B cell (primary cell): ENCODE results near the gene OR8U1. TPM values are rescaled to one million over a fixed set of nuclear protein-coding genes. Genes with fewer than 3 reads are reported as not detected.

ENCODE experiments used
- ATAC-seq: fragments of 200-7000 bp; cut with Tn5 transposase; one replicate; pipeline ENCODE4 v1.10.0; 2021; ENCODE audit warnings: low read depth, mild to moderate bottlenecking, moderate number of reproducible peaks, moderate library complexity
- CTCF ChIA-PET: fragments of 350-600 bp; sonication (Branson Sonifier 250); formaldehyde crosslinking; loops from one replicate; lab custom pipeline; 2021; ENCODE audit warnings: antibody characterized with exemption, inconsistent platforms; lab: Charles Lee
- POLR2A ChIA-PET: fragments of 350-600 bp; sonication (Branson Sonifier 250); formaldehyde crosslinking; loops from one replicate; lab custom pipeline; 2021; ENCODE audit warnings: antibody characterized with exemption; lab: Charles Lee
- DNase-seq: peaks from one replicate; pipeline ENCODE4 v3.0.0; 2013
- H2AFZ ChIP-seq: 2 replicates; pipeline ENCODE4 v1.6.1; 2012; ENCODE audit warnings: mild to moderate bottlenecking, low read depth, low read length; ENCODE audit not compliant: insufficient read depth, poor library complexity, severe bottlenecking
- H3K27ac ChIP-seq, 2 donors: 1 replicate in 1 of 2; 2 replicates in 1 of 2; pipeline ENCODE4 v1.5.1; 2012 to 2013; ENCODE audit warnings: low read length in 2 of 2, mild to moderate bottlenecking in 2 of 2, moderate library complexity in 1 of 2
- H3K27me3 ChIP-seq, 4 experiments: fragments of 200-600 bp in 1 of 4; sonication (generic) in 1 of 4; replicated peaks in 1 of 4; 1 replicate in 2 of 4; 2 replicates in 2 of 4; pipeline versions ENCODE4 v1.6.1 to v1.7.0; 2013 to 2016; ENCODE audit warnings: low read length in 3 of 4, mild to moderate bottlenecking in 2 of 4, mixed read lengths in 1 of 4, moderate library complexity in 1 of 4; ENCODE audit not compliant: insufficient read depth in 4 of 4, control insufficient read depth in 3 of 4; ENCODE audit errors: control extremely low read depth in 1 of 4
- H3K36me3 ChIP-seq, 2 experiments: replicated peaks in 1 of 2; 1 replicate in 1 of 2; 2 replicates in 1 of 2; pipeline versions ENCODE4 v1.6.1 to v1.7.1; 2013; ENCODE audit warnings: low read length in 1 of 2; ENCODE audit not compliant: insufficient read depth in 2 of 2, control insufficient read depth in 1 of 2; ENCODE audit errors: control extremely low read depth in 1 of 2, extremely low read depth in 1 of 2
- H3K4me1 ChIP-seq, 2 donors: fragments of 200-600 bp in 1 of 2; sonication (generic) in 1 of 2; 1 replicate in 1 of 2; 2 replicates in 1 of 2; pipeline versions ENCODE4 v1.5.1 to v1.6.1; 2013 to 2017; ENCODE audit warnings: low read length in 2 of 2; ENCODE audit not compliant: control insufficient read depth in 2 of 2, insufficient read depth in 2 of 2
- H3K4me2 ChIP-seq: replicated peaks from 2 replicates; pipeline ENCODE3; 2012; ENCODE audit warnings: mild to moderate bottlenecking, low read depth, low read length; ENCODE audit not compliant: poor library complexity, severe bottlenecking
- H3K4me3 ChIP-seq, 5 experiments: fragments of 200-600 bp in 1 of 5; sonication (generic) in 1 of 5; 1 replicate in 3 of 5; 2 replicates in 2 of 5; pipeline versions ENCODE4 v1.5.1 to v1.7.0; 2011 to 2016; ENCODE audit warnings: low read length in 4 of 5, mild to moderate bottlenecking in 4 of 5, low read depth in 2 of 5, control low read depth in 1 of 5, moderate library complexity in 1 of 5; ENCODE audit not compliant: insufficient read depth in 1 of 5; ENCODE audit errors: control extremely low read depth in 1 of 5, extremely low read depth in 1 of 5
- H3K79me2 ChIP-seq: fragments of 200-600 bp; sonication (generic); one replicate; pipeline ENCODE4 v1.6.0; 2016; ENCODE audit warnings: low read length; ENCODE audit not compliant: control insufficient read depth, insufficient read depth
- H3K9ac ChIP-seq: fragments of 200-600 bp; sonication (generic); 2 replicates; pipeline ENCODE4 v1.6.1; 2017; ENCODE audit warnings: mild to moderate bottlenecking, low read length, moderate library complexity
- H3K9me3 ChIP-seq, 3 donors: one replicate each; pipeline versions ENCODE4 v1.6.1 to v1.7.1; 2013; ENCODE audit warnings: low read length in 2 of 3; ENCODE audit not compliant: control insufficient read depth in 2 of 3, insufficient read depth in 1 of 3; ENCODE audit errors: control extremely low read depth in 1 of 3
- H4K20me1 ChIP-seq: 2 replicates; pipeline ENCODE4 v1.6.0; 2012; ENCODE audit warnings: mild to moderate bottlenecking, low read length; ENCODE audit not compliant: insufficient read depth, control insufficient read depth, poor library complexity, severe bottlenecking
- H3K27ac Mint-ChIP-seq: one replicate; pipeline ENCODE4 v1.8.0; 2021; ENCODE audit warnings: mixed read lengths
- H3K27me3 Mint-ChIP-seq: one replicate; pipeline ENCODE4 v1.8.0; 2021; ENCODE audit warnings: mixed read lengths
- H3K4me1 Mint-ChIP-seq: one replicate; pipeline ENCODE4 v1.8.0; 2021; ENCODE audit warnings: mixed read lengths
- H3K4me3 Mint-ChIP-seq: one replicate; pipeline ENCODE4 v1.8.0; 2021; ENCODE audit warnings: mixed read lengths
- H3K9me3 Mint-ChIP-seq: one replicate; pipeline ENCODE4 v1.8.0; 2022; ENCODE audit warnings: mixed read lengths; ENCODE audit not compliant: insufficient read depth
- CTCF ChIP-seq: fragments of 200-600 bp; IDR thresholded peaks from one replicate; pipeline ENCODE4 v1.8.0; 2022; ENCODE audit warnings: antibody characterized with exemption, mild to moderate bottlenecking
- EZH2 ChIP-seq: IDR thresholded peaks from 2 replicates; pipeline ENCODE4 v1.6.1; 2012; ENCODE audit warnings: borderline replicate concordance, low read depth, mild to moderate bottlenecking, moderate library complexity, low read length; ENCODE audit not compliant: insufficient read depth, poor library complexity, severe bottlenecking
- WGBS: methylation state at CpG from one replicate; pipeline ENCODE4 v1.1.5; 2013; ENCODE audit warnings: missing lambda C conversion rate; ENCODE audit not compliant: insufficient coverage; 5-methylcytosine and 5-hydroxymethylcytosine counted together
- intact Hi-C: fragments of 100-400 bp; cut with micrococcal nuclease; formaldehyde crosslinking; loops from one replicate; pipeline ENCODE4 v1.10.0; 2022
- polyA plus RNA-seq: library from polyadenylated mRNA; depleted of rRNA; stranded (reverse); fragments of >200 nt; gene quantifications from 2 replicates; pipeline ENCODE4 v1.2.3, GENCODE V29; 2012
- total RNA-seq, 2 donors: library from RNA; stranded (reverse); fragments of 120-200 nt in 1 of 2; gene quantifications; 1 replicate in 1 of 2; 2 replicates in 1 of 2; pipeline versions ENCODE4 v1.2.3 to v1.2.4, GENCODE V29; 2013 to 2022

The OR8U1 gene
- total and polyA plus RNA-seq, 2 donors (not counting 1 experiment from before 2014, with no cell fraction given), result not detected

- H3K9ac ChIP-seq, result no peak overlapping the region
- H4K20me1 ChIP-seq, result no peaks in the 10 kb centered on the region
- Mint-ChIP-seq H3K9me3 (no peaks in the 10 kb centered on the region), H3K27me3 (no peaks in the 10 kb centered on the region), H3K4me1 (no peaks in the 10 kb centered on the region), H3K4me3 (no peak overlapping the region), H3K27ac (no peak overlapping the region)
- intact Hi-C loops, result no loop called here
- ChIA-PET POLR2A (no interaction called here), CTCF (no interaction called here)
- H3K27me3 ChIP-seq, result no peaks in the 10 kb centered on the region
- TF ChIP-seq CTCF, result no peak
- no peak for TF ChIP-seq EZH2
- no peaks in the 10 kb centered on the region for H3K36me3 ChIP-seq
- DNase-seq, result no peak
- no peak for ATAC-seq
- H3K4me1 ChIP-seq, result no peaks in the 10 kb centered on the region
- H3K9me3 ChIP-seq, result peaks cover 0 to 15% (median 2%) of the 10 kb centered on the region in 3 donors
- H3K79me2 ChIP-seq, result no peaks in the 10 kb centered on the region
- no peak overlapping the region for H3K27ac ChIP-seq
- no peak overlapping the region for H3K4me3 ChIP-seq
- no CpG with 5 or more reads among the region's 3 CpGs for WGBS
- no peak overlapping the region for H2AFZ ChIP-seq
- no peak overlapping the region for H3K4me2 ChIP-seq
Measured at GRCh38 chr11:56333156-56333555, 42.3 kb upstream of the OR8U1 start.

GRCh38 chr11:56340289-56340688 lies 35.1 kb upstream of the OR8U1 start:
- POLR2A ChIA-PET, result no interaction called here
- H3K4me2 ChIP-seq, result no peak overlapping the region
- intact Hi-C loops, result no loop called here
- H3K9me3 ChIP-seq, result peaks cover 0 to 5% (median 0%) of the 10 kb centered on the region in 3 donors
- no peak overlapping the region for H3K4me3 Mint-ChIP-seq
- H3K79me2 ChIP-seq, result no peaks in the 10 kb centered on the region
- H2AFZ ChIP-seq, result no peak overlapping the region
- H3K27ac Mint-ChIP-seq, result no peak overlapping the region
- H3K9ac ChIP-seq, result no peak overlapping the region
- no peaks in the 10 kb centered on the region for H3K27me3 Mint-ChIP-seq
- H3K4me1 ChIP-seq, result no peaks in the 10 kb centered on the region
- no peaks in the 10 kb centered on the region for H3K4me1 Mint-ChIP-seq
- DNase-seq (no peak), ATAC-seq (no peak)
- TF ChIP-seq EZH2 (no peak), CTCF (no peak)
- no peaks in the 10 kb centered on the region for H3K36me3 ChIP-seq
- CTCF ChIA-PET, result no interaction called here
- peaks cover 8% of the 10 kb centered on the region for H3K9me3 Mint-ChIP-seq
- H3K27ac ChIP-seq, result no peak overlapping the region
- no peaks in the 10 kb centered on the region for H4K20me1 ChIP-seq
- H3K4me3 ChIP-seq, result no peak overlapping the region
- H3K27me3 ChIP-seq, result no peaks in the 10 kb centered on the region
